Epithelial cell of proximal tubule (primary cell): ENCODE measurements around the gene CACNA1D. TPM values are rescaled to one million over a fixed set of nuclear protein-coding genes. Genes with fewer than 3 reads are reported as not detected.
A peak's percentile ranks its signal among the peaks of the same experiment; 100 is the strongest.

ENCODE experiments used
- DNase-seq: peaks from one replicate; pipeline ENCODE4 v3.0.0-alpha.2; 2011; ENCODE audit warnings: low read depth
- H3K4me3 ChIP-seq: 2 replicates; pipeline ENCODE4 v1.5.1; 2011; ENCODE audit warnings: low read depth, mild to moderate bottlenecking, low read length
- CTCF ChIP-seq: conservative IDR thresholded peaks from 2 replicates; pipeline ENCODE4 v1.5.1; 2012; ENCODE audit warnings: low read depth, mild to moderate bottlenecking, low read length
- total RNA-seq: library from RNA; depleted of rRNA; stranded (reverse); fragments of >200 nt; gene quantifications from 2 replicates; pipeline ENCODE4 v1.2.3, GENCODE V29; 2015

CACNA1D gene
- total RNA-seq, 1 donor from 2014 or later = 1.9 TPM

- peak; percentile 61 for TF ChIP-seq CTCF
- peak; percentile 88 for DNase-seq
- H3K4me3 ChIP-seq = no peak overlapping the region
Observed at GRCh38 chr3:53842436-53843194, 348.2 kb downstream of the CACNA1D start.

- DNase-seq = no peak
- no peak overlapping the region for H3K4me3 ChIP-seq
- TF ChIP-seq CTCF = no peak
Observed at GRCh38 chr3:53843195-53844177, 349.1 kb downstream of the CACNA1D start.

GRCh38 chr3:53844262-53845102 lies 350.1 kb downstream of the CACNA1D start:
- H3K4me3 ChIP-seq = no peak overlapping the region
- no peak for TF ChIP-seq CTCF
- DNase-seq = no peak

GRCh38 chr3:53845103-53845880 lies 350.9 kb downstream of the CACNA1D start:
- H3K4me3 ChIP-seq = peak overlapping the region; percentile 68
- peak; percentile 45 for TF ChIP-seq CTCF
- DNase-seq = no peak

GRCh38 chr3:53845881-53846133 lies 351.4 kb downstream of the CACNA1D start:
- DNase-seq = no peak
- TF ChIP-seq CTCF = no peak
- H3K4me3 ChIP-seq = peak overlapping the region; percentile 68
